SK-N-SH (cell line): ENCODE data around the gene SESN1. TPM values are rescaled to one million over a fixed set of nuclear protein-coding genes. Genes with fewer than 3 reads are reported as not detected.
A peak's percentile ranks its signal among the peaks of the same experiment; 100 is the strongest.

Experiments
- CTCF ChIA-PET: fragments of 300-600, 350-600 bp; formaldehyde crosslinking; extraction: SDS; loops from one replicate; lab custom pipeline; 2021; lab: Yijun Ruan, JAX
- POLR2A ChIA-PET: fragments of 350-600 bp; sonication (Branson Sonifier 250); formaldehyde crosslinking; extraction: SDS; loops from one replicate; lab custom pipeline; 2020; ENCODE audit warnings: antibody characterized with exemption, inconsistent platforms; lab: Yijun Ruan, JAX
- DNase-seq: peaks from one replicate; pipeline ENCODE4 v3.0.0; 2012
- H2AFZ ChIP-seq: fragments of 200-600 bp; sonication (generic); 2 replicates; pipeline ENCODE4 v1.8.1; 2016; ENCODE audit warnings: antibody characterized with exemption, mild to moderate bottlenecking, low read depth
- H3F3A ChIP-seq: fragments of 200-600 bp; sonication (generic); replicated peaks from 2 replicates; pipeline ENCODE3; 2016; ENCODE audit warnings: antibody characterized with exemption, mild to moderate bottlenecking; ENCODE audit not compliant: insufficient read depth
- H3K27ac ChIP-seq, 2 experiments: fragments of 200-500 bp in 1 of 2; fragments of 200-600 bp in 1 of 2; sonication (Bioruptor generic) in 1 of 2; sonication (generic), shearing (Covaris generic) in 1 of 2; 2 replicates each; pipeline versions ENCODE4 v1.5.1 to v1.6.1; 2014 to 2016; ENCODE audit warnings: low read depth in 2 of 2, inconsistent platforms in 1 of 2, low read length in 1 of 2, mild to moderate bottlenecking in 1 of 2, mixed read lengths in 1 of 2
- H3K27me3 ChIP-seq: fragments of 200-600 bp; sonication (generic), shearing (Covaris generic); 2 replicates; pipeline ENCODE4 v1.6.1; 2016; ENCODE audit warnings: mixed run types; ENCODE audit not compliant: insufficient read depth
- H3K36me3 ChIP-seq, 2 experiments: fragments of 200-500 bp in 1 of 2; fragments of 200-600 bp in 1 of 2; sonication (Bioruptor generic) in 1 of 2; sonication (generic) in 1 of 2; replicated peaks in 1 of 2; 2 replicates each; pipeline versions ENCODE3 to v1.5.1; 2014 to 2016; ENCODE audit warnings: low read length in 1 of 2, mild to moderate bottlenecking in 1 of 2; ENCODE audit not compliant: insufficient read depth in 2 of 2, control insufficient read depth in 1 of 2
- H3K4me1 ChIP-seq, 2 experiments: fragments of 200-500 bp in 1 of 2; fragments of 200-600 bp in 1 of 2; sonication (Bioruptor generic) in 1 of 2; sonication (generic), shearing (Covaris generic) in 1 of 2; 2 replicates each; pipeline versions ENCODE4 v1.5.1 to v1.6.1; 2014 to 2016; ENCODE audit warnings: low read depth in 1 of 2, low read length in 1 of 2, mixed run types in 1 of 2; ENCODE audit not compliant: insufficient read depth in 2 of 2, control insufficient read depth in 1 of 2
- H3K4me2 ChIP-seq: fragments of 200-600 bp; sonication (generic), shearing (Covaris generic); 2 replicates; pipeline ENCODE4 v1.6.1; 2017; ENCODE audit warnings: mixed run types
- H3K4me3 ChIP-seq, 2 experiments: fragments of 200-500 bp in 1 of 2; fragments of 200-600 bp in 1 of 2; sonication (Bioruptor generic) in 1 of 2; sonication (generic), shearing (Covaris generic) in 1 of 2; 2 replicates each; pipeline versions ENCODE4 v1.5.1 to v1.8.1; 2014 to 2016; ENCODE audit warnings: low read depth in 2 of 2, inconsistent platforms in 1 of 2, low read length in 1 of 2, mild to moderate bottlenecking in 1 of 2, mixed read lengths in 1 of 2, moderate library complexity in 1 of 2
- H3K79me2 ChIP-seq: fragments of 200-600 bp; sonication (generic); 2 replicates; pipeline ENCODE4 v1.8.1; 2017; ENCODE audit warnings: mild to moderate bottlenecking; ENCODE audit not compliant: insufficient read depth
- H3K9ac ChIP-seq: fragments of 200-600 bp; sonication (generic); 2 replicates; pipeline ENCODE4 v1.6.1; 2017; ENCODE audit warnings: mixed run types
- H3K9me2 ChIP-seq: fragments of 200-600 bp; sonication (generic); 2 replicates; pipeline ENCODE4 v1.6.1; 2017; ENCODE audit warnings: mixed run types
- H3K9me3 ChIP-seq: fragments of 200-600 bp; sonication (generic); 2 replicates; pipeline ENCODE4 v1.6.1; 2017; ENCODE audit warnings: mixed run types, mild to moderate bottlenecking, moderate library complexity
- H4K20me1 ChIP-seq: fragments of 200-600 bp; sonication (generic); 2 replicates; pipeline ENCODE4 v1.6.1; 2017; ENCODE audit warnings: mild to moderate bottlenecking, mixed run types; ENCODE audit not compliant: insufficient read depth
- EP300 ChIP-seq, 2 experiments: IDR thresholded peaks; 2 replicates each; pipeline versions ENCODE4 v1.4.0 to v1.6.1; 2012; ENCODE audit warnings: borderline replicate concordance in 1 of 2, low read depth in 1 of 2, low read length in 1 of 2
- EZH2phosphoT487 ChIP-seq: fragments of 200-600 bp; sonication (generic); IDR thresholded peaks from 2 replicates; pipeline ENCODE4 v1.6.1; 2017; ENCODE audit warnings: low read depth, mixed run types, mild to moderate bottlenecking, antibody characterized with exemption, moderate library complexity, borderline replicate concordance
- GABPA ChIP-seq: IDR thresholded peaks from 2 replicates; pipeline ENCODE4 v1.4.0; 2012; ENCODE audit warnings: low read depth, mild to moderate bottlenecking
- MEF2A ChIP-seq: IDR thresholded peaks from 2 replicates; pipeline ENCODE4 v1.4.0; 2012; ENCODE audit warnings: low read depth, borderline replicate concordance
- MXI1 ChIP-seq: IDR thresholded peaks from 2 replicates; pipeline ENCODE4 v1.6.1; 2012; ENCODE audit warnings: mild to moderate bottlenecking, low read depth, low read length, improper control_type of control experiment
- POLR2AphosphoS5 ChIP-seq: IDR thresholded peaks from 2 replicates; pipeline ENCODE4 v1.6.1; 2012; ENCODE audit warnings: low read depth, low read length
- RFX5 ChIP-seq: IDR thresholded peaks from 2 replicates; pipeline ENCODE4 v1.6.1; 2012; ENCODE audit warnings: mild to moderate bottlenecking, improper control_type of control experiment, low read length
- SIN3A ChIP-seq: IDR thresholded peaks from 2 replicates; pipeline ENCODE4 v1.6.1; 2012; ENCODE audit warnings: low read depth, mild to moderate bottlenecking, low read length, moderate library complexity, borderline replicate concordance
- SMC3 ChIP-seq: IDR thresholded peaks from 2 replicates; pipeline ENCODE4 v1.6.1; 2012; ENCODE audit warnings: low read depth, low read length, improper control_type of control experiment
- TAF1 ChIP-seq: IDR thresholded peaks from 2 replicates; pipeline ENCODE4 v1.6.1; 2012; ENCODE audit warnings: low read depth, mild to moderate bottlenecking, low read length, moderate library complexity, borderline replicate concordance
- WGBS: methylation state at CpG from one replicate; pipeline ENCODE4 v1.1.6; 2017; ENCODE audit warnings: low lambda C conversion rate; 5-methylcytosine and 5-hydroxymethylcytosine counted together
- polyA plus RNA-seq, 3 experiments: library from polyadenylated mRNA; depleted of rRNA; stranded (reverse); fragments of >200 nt; gene quantifications; 2 replicates each; pipeline ENCODE4 v1.2.3, GENCODE V29; 2012
- TF ChIP-seq, protein P1 (sequence below): IDR thresholded peaks from 2 replicates; pipeline ENCODE4 v1.4.0; 2012; ENCODE audit warnings: low read depth
- TF ChIP-seq, protein P2 (sequence below): IDR thresholded peaks from 2 replicates; pipeline ENCODE4 v1.4.0; 2012; ENCODE audit warnings: low read depth, borderline replicate concordance
- TF ChIP-seq, protein P3 (sequence below): fragments of 150-350 bp; IDR thresholded peaks from 2 replicates; pipeline ENCODE4 v1.6.1; 2017; ENCODE audit warnings: antibody characterized with exemption, low read length, low read depth, borderline replicate concordance

The SESN1 gene
- polyA plus RNA-seq (2012; rRNA removed): 13.1 and 18.8 TPM in 2 replicates
- 17.5 and 17.6 TPM in 2 replicates for polyA plus RNA-seq (2012; cell fraction: cytosol; rRNA removed)
- polyA plus RNA-seq (2012; cell fraction: nucleus; rRNA removed): 15.6 and 32.4 TPM in 2 replicates

GRCh38 chr6:109094416-109095035 is at the start of gene SESN1:
Gene SESN1, minus strand, starts transcription at chr6:109094846. Its CDS starts 773 bp downstream, at chr6:109094073.
- H3K4me1 ChIP-seq: peaks cover 5 to 15% of the 10 kb centered on the region in 2 experiments; a peak in 2 of 4 replicates
- H3K9ac ChIP-seq: peak within 1 kb of the TSS; percentile 97
- H3K4me2 ChIP-seq: peak within 1 kb of the TSS; percentile 91
- CTCF ChIA-PET: interaction anchor here (1.0 to 3.0 kb wide), 6 partner anchors 11 to 346 kb away, joined by 3 to 9 read pairs (median 4); partner anchors contain the start of genes PPIL6 and SMPD2
- H4K20me1 ChIP-seq: peaks cover 14% of the 10 kb centered on the region; the same call in 1 of the 2 replicates
- DNase-seq: peak; percentile 97
- H3K4me3 ChIP-seq: peak within 1 kb of the TSS; percentile 96
- H3K27me3 ChIP-seq: no peaks in the 10 kb centered on the region
- H3K36me3 ChIP-seq: peaks cover 0 to 4% of the 10 kb centered on the region in 2 experiments
- TF ChIP-seq SIN3A: peak; percentile 81; the same call in 1 of the 2 replicates
- TF ChIP-seq, protein P1, sequence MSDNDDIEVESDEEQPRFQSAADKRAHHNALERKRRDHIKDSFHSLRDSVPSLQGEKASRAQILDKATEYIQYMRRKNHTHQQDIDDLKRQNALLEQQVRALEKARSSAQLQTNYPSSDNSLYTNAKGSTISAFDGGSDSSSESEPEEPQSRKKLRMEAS: peak; percentile 9; the same call in 1 of the 2 replicates
- peak; percentile 68; the same call in 1 of the 2 replicates for TF ChIP-seq POLR2AphosphoS5
- TF ChIP-seq, protein P2, sequence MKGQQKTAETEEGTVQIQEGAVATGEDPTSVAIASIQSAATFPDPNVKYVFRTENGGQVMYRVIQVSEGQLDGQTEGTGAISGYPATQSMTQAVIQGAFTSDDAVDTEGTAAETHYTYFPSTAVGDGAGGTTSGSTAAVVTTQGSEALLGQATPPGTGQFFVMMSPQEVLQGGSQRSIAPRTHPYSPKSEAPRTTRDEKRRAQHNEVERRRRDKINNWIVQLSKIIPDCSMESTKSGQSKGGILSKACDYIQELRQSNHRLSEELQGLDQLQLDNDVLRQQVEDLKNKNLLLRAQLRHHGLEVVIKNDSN: peak; percentile 31; the same call in 1 of the 2 replicates
- no peak for TF ChIP-seq MEF2A
- TF ChIP-seq EP300 (IDR thresholded peaks at IDR 0.05; ENCODE audit: borderline replicate concordance in 1 of 2, low read depth in 1 of 2, low read length in 1 of 2): peak in 1 of 2 experiments; percentile 39; a peak in 2 of 4 replicates
- peak; percentile 59; the same call in 1 of the 2 replicates for TF ChIP-seq TAF1
- TF ChIP-seq RFX5: 0 out of 2 replicates have a peak, but pooled peaks have one; percentile 25
- no peak for TF ChIP-seq GABPA
- 0 out of 2 replicates have a peak, but pooled peaks have one; percentile 7 for TF ChIP-seq SMC3
- TF ChIP-seq, protein P3, sequence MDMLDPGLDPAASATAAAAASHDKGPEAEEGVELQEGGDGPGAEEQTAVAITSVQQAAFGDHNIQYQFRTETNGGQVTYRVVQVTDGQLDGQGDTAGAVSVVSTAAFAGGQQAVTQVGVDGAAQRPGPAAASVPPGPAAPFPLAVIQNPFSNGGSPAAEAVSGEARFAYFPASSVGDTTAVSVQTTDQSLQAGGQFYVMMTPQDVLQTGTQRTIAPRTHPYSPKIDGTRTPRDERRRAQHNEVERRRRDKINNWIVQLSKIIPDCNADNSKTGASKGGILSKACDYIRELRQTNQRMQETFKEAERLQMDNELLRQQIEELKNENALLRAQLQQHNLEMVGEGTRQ: no peak
- peak; percentile 96; the same call in 1 of the 2 replicates for TF ChIP-seq MXI1
- TF ChIP-seq EZH2phosphoT487: no peak
- POLR2A ChIA-PET: interaction anchor here (0.6 to 1.3 kb wide), 13 partner anchors 11 to 1780 kb away, joined by 3 to 10 read pairs (median 3); partner anchors contain the start of genes FOXO3, PPIL6 and SMPD2
- H3K9me3 ChIP-seq: no peaks in the 10 kb centered on the region
- no peaks in the 10 kb centered on the region for H3K9me2 ChIP-seq
- peaks cover 80% of the 10 kb centered on the region for H3K79me2 ChIP-seq
- peaks cover 5% of the 10 kb centered on the region for H3F3A ChIP-seq
- peak within 1 kb of the TSS; percentile 99 for H3K27ac ChIP-seq
- WGBS: 0% methylated on average over 2 of the region's 62 CpGs
- H2AFZ ChIP-seq: peak within 1 kb of the TSS; percentile 92
